ENCODE measurements around the gene ATP6V1B1. TPM values are rescaled to one million over a fixed set of nuclear protein-coding genes. Genes with fewer than 3 reads are reported as not detected.
A peak's percentile ranks its signal among the peaks of the same experiment; 100 is the strongest.

The ATP6V1B1 gene
- total RNA-seq, 4 donors from 2014 or later, result 1.2 to 2.5 TPM; not detected in 2

DNA sequence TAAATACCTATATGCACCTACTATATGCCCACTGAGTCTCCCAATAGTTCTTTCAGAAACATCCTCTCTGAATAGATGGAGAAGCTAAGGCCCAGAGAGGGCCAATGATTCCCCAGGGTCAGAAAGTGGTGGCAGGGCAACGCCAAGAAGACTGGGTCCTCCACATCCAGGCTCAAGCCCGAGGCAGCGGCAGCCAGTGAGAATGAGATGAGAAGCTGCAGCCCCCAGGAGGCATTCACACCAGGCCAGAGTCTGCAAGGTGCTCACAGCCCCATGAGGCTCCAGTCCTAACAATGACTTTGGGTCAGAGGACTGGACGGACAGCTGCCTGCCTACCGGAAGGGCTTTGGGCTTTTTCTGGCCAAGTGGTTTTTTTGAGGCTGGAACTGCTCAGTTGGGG lies 55.4 kb downstream of the ATP6V1B1 start:
- H3K4me1 ChIP-seq, result peaks cover 0 to 77% (median 16%) of the 10 kb centered on the region in 4 donors
- H3K9me3 ChIP-seq, result no peaks in the 10 kb centered on the region
- H3K4me3 ChIP-seq, result no peak overlapping the region
- no peak for DNase-seq (ENCODE audit: low spot score in 2 of 2)
- peaks cover 0 to 62% (median 13%) of the 10 kb centered on the region in 3 donors for H3K36me3 ChIP-seq
- TF ChIP-seq POLR2A (IDR thresholded peaks at IDR 0.05), result no peak
- TF ChIP-seq, protein P1, sequence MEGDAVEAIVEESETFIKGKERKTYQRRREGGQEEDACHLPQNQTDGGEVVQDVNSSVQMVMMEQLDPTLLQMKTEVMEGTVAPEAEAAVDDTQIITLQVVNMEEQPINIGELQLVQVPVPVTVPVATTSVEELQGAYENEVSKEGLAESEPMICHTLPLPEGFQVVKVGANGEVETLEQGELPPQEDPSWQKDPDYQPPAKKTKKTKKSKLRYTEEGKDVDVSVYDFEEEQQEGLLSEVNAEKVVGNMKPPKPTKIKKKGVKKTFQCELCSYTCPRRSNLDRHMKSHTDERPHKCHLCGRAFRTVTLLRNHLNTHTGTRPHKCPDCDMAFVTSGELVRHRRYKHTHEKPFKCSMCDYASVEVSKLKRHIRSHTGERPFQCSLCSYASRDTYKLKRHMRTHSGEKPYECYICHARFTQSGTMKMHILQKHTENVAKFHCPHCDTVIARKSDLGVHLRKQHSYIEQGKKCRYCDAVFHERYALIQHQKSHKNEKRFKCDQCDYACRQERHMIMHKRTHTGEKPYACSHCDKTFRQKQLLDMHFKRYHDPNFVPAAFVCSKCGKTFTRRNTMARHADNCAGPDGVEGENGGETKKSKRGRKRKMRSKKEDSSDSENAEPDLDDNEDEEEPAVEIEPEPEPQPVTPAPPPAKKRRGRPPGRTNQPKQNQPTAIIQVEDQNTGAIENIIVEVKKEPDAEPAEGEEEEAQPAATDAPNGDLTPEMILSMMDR (IDR thresholded peaks at IDR 0.05), result no peak
- TF ChIP-seq EP300 (IDR thresholded peaks at IDR 0.05), result no peak
- H3K27me3 ChIP-seq, result no peaks in the 10 kb centered on the region
- no peak overlapping the region for H3K27ac ChIP-seq
- 71 to 72% methylated on average over 5 of the region's 5 CpGs for WGBS, 2 donors

DNA sequence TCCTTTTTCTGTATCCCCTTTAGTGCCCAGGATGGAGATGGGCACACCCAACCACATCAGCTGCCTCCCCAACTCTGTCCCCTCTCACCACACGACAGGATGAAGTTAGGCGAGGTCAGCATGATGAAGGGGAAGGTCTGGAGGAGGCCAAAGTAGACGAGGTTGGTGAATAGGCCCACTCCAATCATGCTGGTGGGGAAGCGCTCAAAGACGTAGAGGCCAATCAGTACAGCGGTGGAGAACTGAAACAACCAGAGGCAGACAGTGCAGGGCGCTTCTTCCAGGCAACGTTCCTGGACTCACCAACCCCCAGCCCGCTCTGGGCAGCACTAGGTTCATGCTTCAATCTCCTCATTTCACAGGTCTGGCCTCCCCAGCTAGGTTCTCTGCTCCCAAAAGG lies 56.0 kb downstream of the ATP6V1B1 start:
- Histone ChIP-seq H3K36me3 (peaks cover 0 to 56% (median 13%) of the 10 kb centered on the region in 3 donors), H3K4me1 (peaks cover 0 to 77% (median 16%) of the 10 kb centered on the region in 4 donors), H3K27me3 (no peaks in the 10 kb centered on the region), H3K27ac (no peak overlapping the region), H3K9me3 (no peaks in the 10 kb centered on the region), H3K4me3 (no peak overlapping the region)
- DNase-seq (ENCODE audit: low spot score in 2 of 2), result no peak
- WGBS, 2 donors, result 86 to 90% methylated on average over 9 of the region's 9 CpGs
- TF ChIP-seq, protein P1 (IDR thresholded peaks at IDR 0.05), result no peak
- TF ChIP-seq POLR2A (IDR thresholded peaks at IDR 0.05) (no peak), EP300 (IDR thresholded peaks at IDR 0.05) (no peak)

DNA sequence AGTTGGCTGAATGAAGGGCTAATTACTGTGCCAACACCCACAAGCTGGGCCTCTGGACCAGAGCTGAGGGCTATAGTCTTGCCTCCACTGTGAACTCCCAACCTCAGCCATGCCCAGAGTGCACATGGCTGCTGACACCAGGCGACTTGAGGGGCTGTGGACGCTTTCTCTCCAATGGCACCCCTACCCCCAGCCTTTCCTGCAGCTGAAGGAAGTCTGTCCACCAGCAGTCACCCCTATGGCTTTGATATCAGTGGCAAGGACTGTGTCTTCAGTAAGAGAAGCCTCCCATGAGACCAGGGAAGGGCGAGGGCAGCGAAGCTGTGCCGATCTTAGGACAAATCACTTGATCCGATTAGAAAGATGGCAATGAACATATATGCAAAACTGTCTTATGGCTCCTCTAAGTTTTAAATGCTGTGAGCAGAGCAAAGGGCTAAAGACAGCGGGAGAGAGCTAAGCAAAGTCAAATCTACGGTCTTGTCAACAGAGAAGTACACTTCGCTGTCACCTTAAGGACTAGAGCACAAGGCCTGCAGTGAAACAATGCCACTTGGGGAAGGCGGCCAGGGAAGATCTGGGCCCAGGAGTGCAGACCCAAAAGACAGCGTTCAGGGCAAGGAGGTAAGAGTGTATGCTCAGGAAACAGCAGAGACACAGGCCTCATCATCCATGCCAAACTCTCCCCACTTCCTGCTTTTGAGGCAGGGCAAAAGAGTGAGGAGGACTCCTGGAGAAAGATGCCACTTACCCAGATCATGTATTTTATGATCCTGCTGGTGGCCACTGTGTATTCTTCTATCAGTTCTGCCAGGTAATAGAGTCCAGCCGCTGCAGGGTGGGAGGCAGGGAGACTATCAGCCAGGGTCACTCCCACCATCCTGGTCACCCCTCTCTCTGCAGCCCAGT lies 57.5 kb downstream of the ATP6V1B1 start:
- Histone ChIP-seq H3K27me3 (no peaks in the 10 kb centered on the region), H3K4me1 (peaks cover 0 to 64% (median 16%) of the 10 kb centered on the region in 4 donors), H3K9me3 (no peaks in the 10 kb centered on the region), H3K27ac (peak overlapping the region in 2 of 4 donors; percentile 91), H3K36me3 (peaks cover 0 to 41% (median 13%) of the 10 kb centered on the region in 3 donors), H3K4me3 (peak overlapping the region; percentile 77 to 97 (median 89))
- TF ChIP-seq, protein P1 (IDR thresholded peaks at IDR 0.05), result no peak
- TF ChIP-seq EP300 (IDR thresholded peaks at IDR 0.05) (no peak), POLR2A (IDR thresholded peaks at IDR 0.05) (no peak)
- no peak for DNase-seq (ENCODE audit: low spot score in 2 of 2)
- 86 to 87% methylated on average over 12 of the region's 12 CpGs for WGBS, 2 donors

DNA sequence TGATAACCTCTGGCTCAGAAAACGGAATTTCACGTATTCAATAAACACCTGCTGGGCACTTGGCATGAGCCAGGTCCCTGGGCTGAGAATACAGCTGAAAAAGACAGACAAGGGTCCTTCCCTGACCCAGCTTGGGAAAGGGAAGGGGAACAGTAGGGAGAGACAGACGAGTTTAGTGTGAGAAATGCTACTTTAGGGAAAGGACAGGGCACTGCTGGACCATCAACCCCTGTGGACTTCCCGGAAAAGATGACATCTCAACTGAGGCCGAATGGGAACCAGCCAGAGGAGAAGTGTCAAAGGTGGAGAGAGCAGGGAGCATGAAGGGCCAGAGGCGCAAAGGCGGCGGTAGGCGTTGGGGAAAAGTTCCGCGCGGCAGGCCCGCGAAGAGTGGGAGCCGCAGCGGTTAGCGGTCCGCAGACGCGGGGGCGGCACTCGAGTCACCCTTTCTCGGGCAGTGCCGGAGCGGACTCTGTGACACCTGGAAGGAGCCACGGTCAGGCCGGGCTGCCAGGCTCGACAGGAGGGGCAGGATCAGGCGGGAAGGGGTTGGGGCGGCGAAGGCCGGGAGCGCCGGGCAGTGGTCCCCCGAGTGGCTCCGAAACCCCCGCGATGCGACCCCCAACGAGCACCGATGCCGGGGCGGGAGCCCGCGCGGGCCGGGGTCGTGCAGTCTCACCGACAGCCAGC lies 58.5 kb downstream of the ATP6V1B1 start:
- TF ChIP-seq POLR2A (IDR thresholded peaks at IDR 0.05), result no peak
- TF ChIP-seq, protein P1 (IDR thresholded peaks at IDR 0.05), result no peak
- no peak for TF ChIP-seq EP300 (IDR thresholded peaks at IDR 0.05)
- peaks cover 0 to 54% (median 16%) of the 10 kb centered on the region in 4 donors for H3K4me1 ChIP-seq
- DNase-seq (ENCODE audit: low spot score in 2 of 2), result no peak
- no peaks in the 10 kb centered on the region for H3K9me3 ChIP-seq
- H3K36me3 ChIP-seq, result peaks cover 0 to 32% (median 9%) of the 10 kb centered on the region in 3 donors
- no peaks in the 10 kb centered on the region for H3K27me3 ChIP-seq
- peak overlapping the region; percentile 84 to 91 (median 90) for H3K27ac ChIP-seq
- peak overlapping the region; percentile 77 to 97 (median 89) for H3K4me3 ChIP-seq
- WGBS, 2 donors, result 0 to 1% methylated on average over 20 to 45 of the region's 49 CpGs

Measured in tibial nerve (tissue), 4 donors.